Upper lobe of right lung (tissue), 1 donor: ENCODE results near the gene R3HDM4. TPM values are rescaled to one million over a fixed set of nuclear protein-coding genes. Genes with fewer than 3 reads are reported as not detected.

ENCODE experiments used
- ATAC-seq: fragments of 200-7000 bp; cut with Tn5 transposase; one replicate; pipeline ENCODE4 v1.9.1; 2020; ENCODE audit warnings: mild to moderate bottlenecking, moderate library complexity
- DNase-seq: peaks from one replicate; pipeline ENCODE4 v3.0.0-alpha.2; 2020
- H3K27ac ChIP-seq: fragments of 200-600 bp; one replicate; pipeline ENCODE4 v1.8.0; 2022
- H3K27me3 ChIP-seq: fragments of 200-600 bp; one replicate; pipeline ENCODE4 v1.8.0; 2022; ENCODE audit warnings: mild to moderate bottlenecking
- H3K36me3 ChIP-seq: fragments of 200-600 bp; one replicate; pipeline ENCODE4 v1.8.0; 2022
- H3K4me1 ChIP-seq: fragments of 200-600 bp; one replicate; pipeline ENCODE4 v1.8.0; 2022
- H3K4me3 ChIP-seq: fragments of 200-600 bp; one replicate; pipeline ENCODE4 v1.8.0; 2022; ENCODE audit warnings: mild to moderate bottlenecking
- H3K9me3 ChIP-seq: fragments of 200-600 bp; one replicate; pipeline ENCODE4 v1.8.0; 2022
- CTCF ChIP-seq: fragments of 200-600 bp; IDR thresholded peaks from one replicate; pipeline ENCODE4 v1.8.0; 2022; ENCODE audit warnings: antibody characterized with exemption
- intact Hi-C: fragments of 100-400 bp; cut with DNase I; formaldehyde crosslinking; loops from one replicate; pipeline ENCODE4 v1.11.0; 2022
- total RNA-seq: library from RNA; stranded (reverse); fragmentation: NEBNext Ultra II Directional; extraction: Animal tissue kit (Norgen Biotek cat#: 25700); gene quantifications from one replicate; pipeline ENCODE4 v1.2.1, GENCODE V29; 2021
- donor health status: DM: no; HTN: yes; CAD: no; lungs with severe emphysema.

R3HDM4 gene
- total RNA-seq, 1 donor from 2014 or later: 50.7 TPM

- Histone ChIP-seq H3K36me3 (peaks cover 16% of the 10 kb centered on the region), H3K4me3 (no peak overlapping the region), H3K9me3 (no peaks in the 10 kb centered on the region), H3K27ac (peak overlapping the region; percentile 60), H3K4me1 (peaks cover 16% of the 10 kb centered on the region), H3K27me3 (no peaks in the 10 kb centered on the region)
- ATAC-seq (no peak), DNase-seq (no peak)
- no peak for TF ChIP-seq CTCF
- intact Hi-C loops: no loop called here
Observed at GRCh38 chr19:870314-870713, 42.7 kb downstream of the R3HDM4 start.

DNA sequence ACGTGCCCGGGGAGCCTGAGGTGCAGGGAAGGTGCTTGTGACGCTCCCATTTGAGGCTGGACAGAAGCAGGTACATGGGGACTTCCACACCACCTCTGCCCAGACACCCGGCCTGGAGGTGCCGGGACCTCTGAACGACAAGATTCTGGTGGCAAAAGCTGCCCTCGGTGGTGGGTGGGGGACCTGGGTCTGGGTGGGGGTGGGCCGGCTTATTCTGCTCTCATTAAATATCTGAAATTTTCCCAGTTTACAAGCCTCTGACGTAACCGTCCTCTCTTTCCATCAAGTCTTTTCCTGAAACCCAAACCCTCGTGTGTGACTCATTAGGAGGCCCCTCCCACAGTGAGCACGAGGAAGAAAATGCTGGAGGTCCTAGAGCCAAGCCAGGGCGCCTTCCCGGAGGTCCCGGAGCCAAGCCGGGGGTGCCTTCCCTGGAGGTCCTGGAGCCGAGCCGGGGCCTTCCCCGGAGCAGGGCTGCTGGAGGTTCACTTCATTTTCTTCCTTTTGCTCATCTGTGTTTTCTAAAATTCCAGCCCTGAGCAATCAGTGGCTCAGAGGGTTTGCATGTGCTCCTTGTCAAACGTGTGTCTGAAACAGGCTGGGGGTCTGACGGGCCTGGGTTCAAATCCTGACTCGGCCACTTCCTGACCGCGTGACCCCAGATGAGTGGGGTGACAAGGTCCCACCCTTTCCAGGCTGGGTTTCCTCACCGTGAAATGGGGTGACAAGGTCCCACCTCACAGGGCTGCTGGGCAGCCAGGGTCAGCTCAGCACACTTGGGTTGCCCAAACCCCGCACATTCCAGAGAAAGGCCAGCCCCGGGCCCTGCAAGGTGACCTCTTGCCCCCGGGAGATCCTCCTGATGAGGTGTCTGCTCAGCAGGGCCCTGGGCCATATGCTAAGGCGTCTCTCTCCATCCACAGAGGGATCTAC is 43.5 kb downstream of the R3HDM4 start:
- Histone ChIP-seq H3K36me3 (peaks cover 12% of the 10 kb centered on the region), H3K4me3 (no peak overlapping the region), H3K9me3 (no peaks in the 10 kb centered on the region), H3K27me3 (no peaks in the 10 kb centered on the region), H3K4me1 (peaks cover 16% of the 10 kb centered on the region), H3K27ac (peak overlapping the region; percentile 60)
- intact Hi-C loops: no loop called here
- no peak for TF ChIP-seq CTCF
- ATAC-seq (peak; percentile 2), DNase-seq (no peak)

- DNase-seq (no peak), ATAC-seq (no peak)
- intact Hi-C loops: no loop called here
- Histone ChIP-seq H3K27ac (peak overlapping the region; percentile 58), H3K36me3 (peaks cover 8% of the 10 kb centered on the region), H3K9me3 (no peaks in the 10 kb centered on the region), H3K27me3 (no peaks in the 10 kb centered on the region), H3K4me3 (no peak overlapping the region), H3K4me1 (peaks cover 19% of the 10 kb centered on the region)
- TF ChIP-seq CTCF: no peak
Observed at GRCh38 chr19:868458-869244, 44.4 kb downstream of the R3HDM4 start.

DNA sequence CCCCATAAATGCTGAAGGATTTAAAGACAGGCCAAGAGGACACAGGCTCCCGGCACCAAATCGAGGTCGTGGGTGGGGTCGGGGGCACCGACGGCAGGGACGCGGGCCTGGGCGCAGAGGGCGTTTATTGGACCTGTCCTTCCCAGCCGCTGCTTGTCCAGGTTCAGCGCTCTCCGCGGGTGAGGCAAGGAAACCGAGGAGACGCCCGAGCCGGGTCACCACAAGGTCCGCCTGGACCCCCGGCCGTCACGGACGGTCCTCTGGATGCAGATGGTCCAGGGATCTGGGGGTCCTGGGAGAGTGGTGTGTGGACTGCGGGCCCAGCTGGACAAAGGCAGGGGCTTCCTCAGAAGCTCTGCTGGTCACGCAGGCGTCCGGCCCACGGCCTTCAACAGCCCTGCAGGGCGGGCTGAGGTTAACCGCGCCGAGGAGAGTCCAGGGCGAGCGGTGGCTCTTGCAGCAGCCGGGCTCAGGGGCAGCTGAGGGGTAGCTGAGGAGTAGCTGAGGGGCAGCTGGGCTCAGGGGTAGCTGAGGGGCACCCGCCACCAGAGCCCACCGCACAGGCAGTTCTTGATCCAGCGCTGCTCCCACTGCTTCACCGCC is 45.1 kb downstream of the R3HDM4 start:
- no peak overlapping the region for H3K4me3 ChIP-seq
- DNase-seq (no peak), ATAC-seq (no peak)
- H3K9me3 ChIP-seq: no peaks in the 10 kb centered on the region
- intact Hi-C loops: no loop called here
- H3K36me3 ChIP-seq: peaks cover 8% of the 10 kb centered on the region
- H3K27me3 ChIP-seq: no peaks in the 10 kb centered on the region
- peaks cover 19% of the 10 kb centered on the region for H3K4me1 ChIP-seq
- no peak overlapping the region for H3K27ac ChIP-seq
- TF ChIP-seq CTCF: no peak

DNA sequence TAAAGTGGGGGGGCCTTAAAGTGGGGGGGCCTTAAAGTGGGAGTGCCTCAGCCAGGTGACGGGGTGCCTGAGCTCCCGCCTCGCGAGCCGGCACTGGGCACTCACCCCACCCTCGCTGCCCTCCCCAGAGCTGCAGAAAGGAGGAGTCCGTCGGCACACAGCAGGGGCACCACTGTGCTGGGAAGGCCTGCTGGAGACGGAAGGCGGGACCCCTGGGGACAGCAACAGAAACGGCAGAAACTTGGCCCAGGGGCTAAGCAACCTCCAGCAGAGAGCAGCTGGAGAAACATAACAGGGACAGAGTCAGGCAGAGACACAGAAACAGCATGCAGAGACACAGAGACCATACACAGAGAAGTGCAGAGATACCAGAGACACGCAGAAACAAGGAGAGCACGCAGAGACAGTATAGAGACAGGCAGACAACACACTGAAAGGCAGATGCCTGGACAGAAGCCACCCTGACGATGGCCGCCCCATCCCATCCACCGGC is 45.7 kb downstream of the R3HDM4 start:
- intact Hi-C loops: no loop called here
- Histone ChIP-seq H3K4me3 (no peak overlapping the region), H3K27me3 (no peaks in the 10 kb centered on the region), H3K9me3 (no peaks in the 10 kb centered on the region), H3K4me1 (peaks cover 17% of the 10 kb centered on the region), H3K36me3 (peaks cover 8% of the 10 kb centered on the region), H3K27ac (no peak overlapping the region)
- no peak for TF ChIP-seq CTCF
- no peak for ATAC-seq
- DNase-seq: no peak
